ENCODE measurements around the gene DFFB. TPM values are rescaled to one million over a fixed set of nuclear protein-coding genes. Genes with fewer than 3 reads are reported as not detected.

DFFB gene
- total RNA-seq, 1 donor from 2014 or later = 45.4 TPM

GRCh38 chr1:3918966-3919611 lies 61.8 kb downstream of the DFFB start:
- Histone ChIP-seq H3K27me3 (no peaks in the 10 kb centered on the region), H3K9me3 (no peaks in the 10 kb centered on the region), H3K27ac (no peak overlapping the region), H3K36me3 (no peaks in the 10 kb centered on the region), H3K4me1 (no peaks in the 10 kb centered on the region), H3K4me3 (no peak overlapping the region)
- no peak for TF ChIP-seq CTCF (IDR thresholded peaks at IDR 0.05)
- DNase-seq (ENCODE audit: low spot score in 2 of 2) = no peak
- intact Hi-C loops (cut with DNase I) = no loop called here

- H3K36me3 ChIP-seq = no peaks in the 10 kb centered on the region
- no peaks in the 10 kb centered on the region for H3K27me3 ChIP-seq
- DNase-seq (ENCODE audit: low spot score in 2 of 2) = no peak
Observed at GRCh38 chr1:3919706-3920105, 62.4 kb downstream of the DFFB start.

GRCh38 chr1:3921765-3922164 lies 64.5 kb downstream of the DFFB start:
- H3K9me3 ChIP-seq = no peaks in the 10 kb centered on the region
- H3K4me3 ChIP-seq = no peak overlapping the region
- no peak for TF ChIP-seq CTCF (IDR thresholded peaks at IDR 0.05)
- H3K4me1 ChIP-seq = no peaks in the 10 kb centered on the region
- no peaks in the 10 kb centered on the region for H3K27me3 ChIP-seq
- H3K27ac ChIP-seq = no peak overlapping the region
- no peaks in the 10 kb centered on the region for H3K36me3 ChIP-seq
- intact Hi-C loops (cut with DNase I) = no loop called here
- no peak for DNase-seq (ENCODE audit: low spot score in 2 of 2)

More at GRCh38 chr1:3919706-3920105, 62.4 kb downstream of the DFFB start:
- H3K9me3 ChIP-seq = no peaks in the 10 kb centered on the region
- H3K27ac ChIP-seq = no peak overlapping the region
- no peak overlapping the region for H3K4me3 ChIP-seq
- no peak for TF ChIP-seq CTCF (IDR thresholded peaks at IDR 0.05)
- no peaks in the 10 kb centered on the region for H3K4me1 ChIP-seq
- intact Hi-C loops (cut with DNase I) = no loop called here

- no peak overlapping the region for H3K4me3 ChIP-seq
- no peaks in the 10 kb centered on the region for H3K9me3 ChIP-seq
- no peak overlapping the region for H3K27ac ChIP-seq
- intact Hi-C loops (cut with DNase I) = no loop called here
- no peaks in the 10 kb centered on the region for H3K27me3 ChIP-seq
- no peaks in the 10 kb centered on the region for H3K36me3 ChIP-seq
- no peaks in the 10 kb centered on the region for H3K4me1 ChIP-seq
- no peak for TF ChIP-seq CTCF (IDR thresholded peaks at IDR 0.05)
- no peak for DNase-seq (ENCODE audit: low spot score in 2 of 2)
Observed at GRCh38 chr1:3922201-3922725, 65.0 kb downstream of the DFFB start.

- H3K36me3 ChIP-seq = no peaks in the 10 kb centered on the region
- no peak for DNase-seq (ENCODE audit: low spot score in 2 of 2)
- intact Hi-C loops (cut with DNase I) = no loop called here
- H3K27me3 ChIP-seq = no peaks in the 10 kb centered on the region
- no peak overlapping the region for H3K4me3 ChIP-seq
- H3K27ac ChIP-seq = no peak overlapping the region
- no peaks in the 10 kb centered on the region for H3K9me3 ChIP-seq
- no peak for TF ChIP-seq CTCF (IDR thresholded peaks at IDR 0.05)
- H3K4me1 ChIP-seq = no peaks in the 10 kb centered on the region
Observed at GRCh38 chr1:3922851-3923250, 65.6 kb downstream of the DFFB start.
